ENCODE data around the gene ZNF680.

The ZNF680 gene

GRCh38 chr7:64504581-64505120, 58.2 kb downstream of the ZNF680 start:
- H3K4me3 ChIP-seq (ENCODE audit: low read length): peak overlapping the region; percentile 34
- H3K9me3 ChIP-seq (ENCODE audit: control insufficient read depth, low read length): peaks cover 70% of the 10 kb centered on the region
- no peak for DNase-seq (ENCODE audit: low read depth)
- H3K9ac ChIP-seq (ENCODE audit: low read length): no peak overlapping the region
- H3K4me1 ChIP-seq (ENCODE audit: control insufficient read depth, insufficient read depth, low read length): no peaks in the 10 kb centered on the region
- H3K36me3 ChIP-seq (ENCODE audit: control insufficient read depth, insufficient read depth, low read length, severe bottlenecking): peaks cover 20% of the 10 kb centered on the region
- H3K27me3 ChIP-seq (replicated peaks; ENCODE audit: control insufficient read depth, insufficient read depth, low read length): no peaks in the 10 kb centered on the region

- no peak for DNase-seq (ENCODE audit: low read depth)
- H3K27me3 ChIP-seq (replicated peaks; ENCODE audit: control insufficient read depth, insufficient read depth, low read length): no peaks in the 10 kb centered on the region
- no peaks in the 10 kb centered on the region for H3K4me1 ChIP-seq (ENCODE audit: control insufficient read depth, insufficient read depth, low read length)
- no peaks in the 10 kb centered on the region for H3K36me3 ChIP-seq (ENCODE audit: control insufficient read depth, insufficient read depth, low read length, severe bottlenecking)
- no peak overlapping the region for H3K9ac ChIP-seq (ENCODE audit: low read length)
- H3K4me3 ChIP-seq (ENCODE audit: low read length): no peak overlapping the region
- peaks cover 28% of the 10 kb centered on the region for H3K9me3 ChIP-seq (ENCODE audit: control insufficient read depth, low read length)
Observed at GRCh38 chr7:64498270-64498669, 64.6 kb downstream of the ZNF680 start.

- no peaks in the 10 kb centered on the region for H3K27me3 ChIP-seq (replicated peaks; ENCODE audit: control insufficient read depth, insufficient read depth, low read length)
- peaks cover 17% of the 10 kb centered on the region for H3K9me3 ChIP-seq (ENCODE audit: control insufficient read depth, low read length)
- H3K9ac ChIP-seq (ENCODE audit: low read length): no peak overlapping the region
- no peaks in the 10 kb centered on the region for H3K36me3 ChIP-seq (ENCODE audit: control insufficient read depth, insufficient read depth, low read length, severe bottlenecking)
- H3K4me3 ChIP-seq (ENCODE audit: low read length): no peak overlapping the region
- peak; percentile 1 for DNase-seq (ENCODE audit: low read depth)
- no peaks in the 10 kb centered on the region for H3K4me1 ChIP-seq (ENCODE audit: control insufficient read depth, insufficient read depth, low read length)
Observed at GRCh38 chr7:64494912-64495461, 67.9 kb downstream of the ZNF680 start.

GRCh38 chr7:64485623-64486022, 77.2 kb downstream of the ZNF680 start:
- Histone ChIP-seq H3K4me3 (ENCODE audit: low read length) (no peak overlapping the region), H3K27me3 (replicated peaks; ENCODE audit: control insufficient read depth, insufficient read depth, low read length) (no peaks in the 10 kb centered on the region), H3K9me3 (ENCODE audit: control insufficient read depth, low read length) (peaks cover 31% of the 10 kb centered on the region), H3K4me1 (ENCODE audit: control insufficient read depth, insufficient read depth, low read length) (no peaks in the 10 kb centered on the region), H3K9ac (ENCODE audit: low read length) (no peak overlapping the region), H3K36me3 (ENCODE audit: control insufficient read depth, insufficient read depth, low read length, severe bottlenecking) (no peaks in the 10 kb centered on the region)
- no peak for DNase-seq (ENCODE audit: low read depth)

Measured in adipocyte (in vitro differentiated cells).